Activated naive CD8-positive, alpha-beta T cell treated with anti-CD3 and anti-CD28 coated beads, Interleukin-2, amount 50 U/mL, for 16 hours (primary cell): ENCODE results near the gene TTC4.

Experiments used
- DNase-seq: peaks from one replicate; pipeline ENCODE4 v3.0.0-alpha.2; 2020; ENCODE audit warnings: low read depth, low spot score

Gene TTC4

DNA sequence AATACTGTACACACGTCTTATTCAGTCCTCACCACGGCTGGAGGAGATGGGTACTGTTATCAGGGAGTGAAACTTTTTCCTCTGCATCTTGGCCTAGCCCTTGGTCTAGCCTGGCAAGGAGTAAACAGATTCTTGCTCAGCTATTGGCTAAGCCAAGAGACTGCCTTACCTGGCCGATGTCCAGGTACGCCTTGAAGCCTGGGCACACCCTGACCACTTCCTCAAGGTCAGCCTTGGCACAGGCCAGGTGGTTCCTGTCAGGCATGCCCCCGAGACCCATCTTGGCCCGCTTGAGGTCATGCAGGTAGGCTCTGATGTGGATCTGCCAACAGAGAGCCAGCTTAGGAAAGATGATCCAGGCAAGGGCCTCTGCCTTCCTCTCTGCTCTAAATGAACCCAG, 66.5 kb downstream of the TTC4 start:
- no peak for DNase-seq

- no peak for DNase-seq
These were observed 66.9 kb downstream of the TTC4 start for GRCh38 chr1:54782588-54782987.

DNA sequence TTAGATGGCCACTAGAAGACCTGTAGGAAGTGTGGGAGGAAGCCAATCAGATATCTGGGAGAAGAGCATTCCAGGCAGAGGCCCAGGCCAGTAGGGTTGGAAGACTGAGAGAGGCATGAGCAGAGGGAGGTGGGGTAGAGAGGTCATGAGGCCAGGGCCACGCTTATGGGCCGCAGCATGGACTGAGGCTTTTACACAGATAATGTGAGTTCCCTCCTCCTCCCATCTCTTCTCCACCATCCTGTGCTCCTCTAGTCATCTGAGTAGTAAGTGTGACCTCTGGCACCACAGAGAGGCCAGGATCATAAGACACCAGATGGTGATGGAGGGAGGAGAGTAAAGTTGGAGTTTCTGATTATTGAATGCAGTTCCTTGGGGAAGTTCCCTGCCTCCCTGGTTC, 68.4 kb downstream of the TTC4 start:
- no peak for DNase-seq

GRCh38 chr1:54786778-54787177, 71.1 kb downstream of the TTC4 start:
- DNase-seq = no peak

DNA sequence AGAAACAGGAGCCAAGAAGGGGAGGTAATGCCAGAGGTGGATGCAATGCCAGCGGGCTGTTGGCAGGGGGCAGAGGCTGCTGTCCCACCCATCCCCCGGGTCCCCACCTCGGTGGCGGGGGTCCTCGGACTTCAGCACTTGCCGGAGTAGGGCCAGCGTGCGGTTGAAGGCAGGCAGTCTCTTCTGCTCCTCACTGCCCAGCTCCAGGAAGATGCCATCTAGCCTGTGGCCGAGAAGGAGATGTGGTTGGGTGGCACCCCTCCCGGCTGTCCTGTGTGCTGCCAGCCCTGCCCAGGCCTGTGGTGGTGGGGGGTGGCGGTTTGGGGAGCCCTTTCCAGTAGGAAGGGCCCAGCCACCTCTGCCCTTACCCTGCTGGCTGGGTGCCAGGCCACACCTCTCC, 71.9 kb downstream of the TTC4 start:
- no peak for DNase-seq

GRCh38 chr1:54788459-54788858, 72.8 kb downstream of the TTC4 start:
- no peak for DNase-seq

DNA sequence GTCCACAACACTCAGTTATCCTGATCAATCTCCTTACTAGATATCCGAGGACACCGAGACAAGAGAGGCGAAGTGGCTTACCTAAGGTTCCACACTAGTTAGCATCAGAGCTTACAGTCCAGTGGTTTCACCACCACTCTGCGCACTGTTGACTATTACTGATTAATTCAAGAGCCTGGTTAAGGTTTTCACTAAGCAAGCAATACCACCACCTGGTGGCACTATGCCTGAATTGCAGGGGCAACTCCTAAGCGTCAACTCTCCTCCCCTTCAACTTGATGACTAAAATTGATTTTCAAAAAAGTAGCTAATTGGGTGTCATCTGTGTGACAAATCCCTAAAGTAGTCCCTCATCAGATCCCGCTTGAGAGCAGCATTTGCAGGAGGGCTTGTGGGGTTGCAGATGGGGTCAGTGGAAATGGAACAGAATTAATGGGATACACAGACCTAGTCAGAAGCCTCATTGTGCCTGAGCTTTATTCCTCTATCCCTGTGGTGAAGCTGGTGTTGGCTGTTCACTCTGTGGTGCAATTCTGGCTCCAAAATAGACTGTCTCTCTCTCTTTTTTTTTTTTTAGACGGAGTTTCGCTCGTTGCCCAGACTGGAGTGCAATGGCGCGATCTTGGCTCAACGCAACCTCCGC, 76.3 kb downstream of the TTC4 start:
- no peak for DNase-seq
